HG03280 (cell line): Measurements from ENCODE around the gene PIGO.

Experiments used
- ATAC-seq: cut with Tn5 transposase; IDR thresholded peaks from one replicate; pipeline ENCODE4 v1.9.1; 2021; ENCODE audit warnings: mild to moderate bottlenecking, moderate library complexity; ENCODE audit not compliant: unreplicated experiment

The PIGO gene

DNA sequence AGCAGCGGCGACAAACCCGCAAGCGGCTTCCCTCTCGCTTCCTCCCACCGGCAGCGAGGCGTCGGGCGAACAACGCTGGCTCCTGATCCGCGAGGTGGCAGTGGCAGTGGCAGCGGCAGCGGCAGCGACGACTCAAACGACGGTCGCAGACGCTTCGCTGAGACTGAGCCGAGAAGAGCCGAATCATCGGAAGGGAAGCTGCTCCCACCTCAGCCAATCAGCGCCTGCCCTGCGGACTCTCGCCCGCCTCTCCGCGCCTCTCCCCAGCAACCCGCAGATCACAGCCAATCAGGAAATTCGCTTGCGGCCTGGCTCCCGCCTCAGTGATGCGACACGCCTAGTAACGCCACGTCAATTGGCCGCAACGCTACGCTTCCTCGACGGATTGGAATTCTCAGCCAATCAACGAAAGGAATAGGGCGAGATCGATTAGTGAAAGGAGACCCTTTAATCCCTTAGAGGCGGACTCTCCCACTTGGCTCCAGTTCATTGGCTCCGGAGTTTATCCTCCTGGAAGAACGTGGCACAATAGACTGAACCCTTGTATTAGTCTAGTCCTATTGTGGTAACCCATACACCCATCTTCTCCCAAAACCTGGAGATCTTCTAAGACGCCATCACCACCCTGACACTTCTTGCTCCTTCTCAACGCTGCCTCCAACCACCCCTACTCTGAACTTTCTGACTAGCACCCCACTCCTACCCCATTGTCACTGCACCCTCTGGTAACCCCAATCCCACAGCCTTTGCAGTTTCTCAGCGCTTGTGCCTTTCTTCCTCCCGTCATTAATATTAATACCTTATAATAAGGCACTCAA, 23.7 kb downstream of the PIGO start, which contains the start of gene VCP:
Gene VCP, minus strand, starts transcription at position 165 of the 818 bp plus-strand sequence. CDS start 272 bp downstream, outside the sequence.
- peak; percentile 85 for ATAC-seq

DNA sequence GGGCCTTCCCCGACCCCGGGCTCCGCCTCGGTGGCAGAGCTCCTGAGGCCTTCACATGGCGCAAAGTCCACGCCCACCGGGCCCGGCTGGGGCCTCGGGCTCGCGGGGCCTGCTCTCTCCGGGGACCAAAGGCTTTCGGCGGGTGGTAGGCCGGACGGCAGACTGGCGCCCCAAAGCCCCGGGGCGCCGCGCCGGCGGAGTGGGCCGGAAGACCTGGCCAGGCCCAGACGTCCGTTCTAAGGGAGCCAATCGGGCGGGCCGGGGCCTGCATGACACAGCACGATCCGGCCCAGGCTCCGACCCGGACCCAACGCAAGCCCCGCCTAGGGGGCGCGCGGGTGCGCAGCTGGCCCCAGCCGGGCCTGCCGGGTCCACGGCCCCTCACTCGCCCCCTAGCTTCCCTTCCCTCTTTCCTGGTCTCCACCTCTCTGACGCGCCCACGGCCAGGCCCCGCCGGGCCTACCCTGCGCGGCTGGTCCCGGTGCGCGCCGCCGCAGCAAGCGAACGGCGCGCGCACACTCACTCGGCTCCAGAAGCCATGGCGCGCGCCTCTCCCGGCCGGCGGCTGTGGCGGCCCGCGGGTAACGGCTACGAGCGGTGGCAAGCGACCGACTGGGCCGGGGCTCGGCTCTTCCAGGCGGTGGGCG, 24.5 kb downstream of the PIGO start:
- ATAC-seq: peak; percentile 52

DNA sequence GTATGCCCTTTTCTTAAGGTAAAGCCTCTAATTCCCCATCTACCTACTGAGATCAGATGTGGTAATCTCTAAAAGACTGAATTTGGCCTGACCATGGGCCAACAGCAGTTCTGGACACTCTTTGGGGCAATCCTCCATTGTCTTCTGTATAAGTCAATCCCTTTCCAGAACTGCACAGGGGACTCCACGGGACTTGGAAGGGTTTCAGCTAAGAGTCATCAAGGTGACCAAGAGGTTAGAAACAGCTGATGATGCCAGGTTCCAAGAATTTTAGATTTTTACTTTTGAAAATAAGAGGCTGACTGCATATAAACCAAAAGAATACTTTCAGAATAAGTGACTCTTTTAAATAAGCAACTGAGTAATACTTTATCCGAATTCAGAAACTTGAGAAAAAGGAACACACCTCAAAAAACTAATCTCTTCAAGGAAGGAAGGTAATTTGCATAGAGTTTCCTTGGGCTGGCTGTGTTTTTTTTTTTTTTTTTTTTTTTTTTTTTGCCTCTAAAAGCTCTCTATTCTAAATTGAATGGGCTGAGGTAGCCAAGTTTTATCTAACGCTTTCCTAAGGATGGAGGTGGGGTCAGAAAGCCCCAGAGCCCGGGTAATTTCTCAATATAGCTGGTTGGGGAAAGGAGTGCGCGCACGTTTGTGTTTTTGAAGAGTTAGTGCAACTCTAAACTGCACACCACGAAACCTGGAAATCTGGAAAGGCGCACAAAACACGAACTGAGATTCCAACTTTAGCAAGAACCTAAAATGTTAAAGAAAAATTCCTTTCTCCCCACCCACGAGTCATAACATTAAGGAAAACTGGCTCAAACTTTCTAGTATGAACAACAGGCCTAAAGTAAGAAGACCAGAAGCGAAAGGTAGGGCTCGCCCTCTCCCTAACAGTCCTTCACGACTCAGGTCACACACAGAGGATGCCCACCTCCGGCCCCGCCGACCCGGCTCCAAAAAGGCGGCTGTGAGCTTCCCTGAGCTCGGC, 25.3 kb downstream of the PIGO start:
- ATAC-seq: no peak

DNA sequence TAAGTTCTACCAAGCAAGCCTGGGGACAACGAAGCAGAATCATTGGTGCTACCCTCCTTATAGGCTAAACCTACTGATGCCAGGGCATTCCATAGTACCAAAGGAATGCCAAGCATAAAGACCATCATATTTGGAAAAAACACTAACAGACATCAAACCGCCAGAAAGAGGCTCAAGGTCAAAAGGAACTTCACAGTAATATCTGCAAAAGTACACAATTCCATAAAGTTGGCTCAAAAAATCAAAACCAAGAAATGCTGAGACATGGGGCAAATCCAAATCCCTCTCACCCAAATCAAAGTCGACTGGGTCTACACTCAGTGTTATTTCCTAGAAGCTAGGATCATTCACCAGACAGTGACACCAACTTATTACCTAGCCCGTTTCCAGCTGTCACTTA, 27.4 kb downstream of the PIGO start:
- no peak for ATAC-seq

DNA sequence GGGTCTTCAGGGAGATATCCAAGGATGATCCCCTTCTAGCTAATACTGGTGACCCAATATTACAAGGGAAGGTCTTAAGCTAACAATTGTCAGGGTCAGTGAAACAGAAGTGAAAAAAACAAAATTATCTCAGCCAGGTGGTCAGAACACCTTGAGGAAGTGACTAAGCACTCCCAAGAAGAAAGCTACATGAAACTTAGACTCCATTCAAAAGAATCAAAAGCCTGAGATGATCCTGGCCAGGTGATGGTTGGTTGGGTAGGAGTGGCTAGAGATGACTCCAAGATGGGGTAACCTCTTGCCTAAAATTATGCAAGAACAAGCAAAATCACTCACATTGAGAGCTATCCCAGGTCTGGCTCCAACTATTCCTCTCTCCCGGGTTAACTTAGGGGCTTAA, 29.3 kb downstream of the PIGO start:
- ATAC-seq: no peak

DNA sequence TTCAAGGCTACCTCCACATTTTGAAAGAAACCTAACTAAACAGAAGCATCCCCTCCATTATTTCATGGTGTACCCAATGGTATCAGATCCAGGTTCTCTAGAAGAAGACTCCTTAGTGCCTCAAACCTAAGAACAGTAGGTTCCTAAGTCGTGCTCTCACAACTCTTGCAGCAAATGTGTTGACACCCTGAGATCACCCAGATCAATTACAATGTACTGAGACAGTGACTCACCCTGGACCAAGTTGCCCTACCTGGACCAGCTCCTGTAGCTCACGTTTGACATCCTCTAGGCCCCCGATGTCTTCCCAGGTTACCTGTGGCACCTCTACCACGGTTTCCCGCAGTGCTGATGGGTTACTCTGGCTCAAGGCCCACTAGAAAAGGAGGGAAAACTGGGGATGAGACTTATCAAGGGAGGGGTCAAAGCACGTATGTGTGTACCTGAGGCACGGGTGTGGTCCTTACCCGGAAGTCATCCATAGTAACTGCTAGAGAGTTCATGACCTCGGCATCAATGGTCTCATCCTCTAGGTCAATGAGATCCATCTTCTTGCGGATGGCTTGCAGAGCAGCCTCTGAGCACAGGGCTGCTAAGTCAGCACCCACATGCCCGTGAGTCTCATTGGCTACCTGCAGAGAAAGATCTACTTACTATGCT, 35.7 kb downstream of the PIGO start:
- no peak for ATAC-seq

DNA sequence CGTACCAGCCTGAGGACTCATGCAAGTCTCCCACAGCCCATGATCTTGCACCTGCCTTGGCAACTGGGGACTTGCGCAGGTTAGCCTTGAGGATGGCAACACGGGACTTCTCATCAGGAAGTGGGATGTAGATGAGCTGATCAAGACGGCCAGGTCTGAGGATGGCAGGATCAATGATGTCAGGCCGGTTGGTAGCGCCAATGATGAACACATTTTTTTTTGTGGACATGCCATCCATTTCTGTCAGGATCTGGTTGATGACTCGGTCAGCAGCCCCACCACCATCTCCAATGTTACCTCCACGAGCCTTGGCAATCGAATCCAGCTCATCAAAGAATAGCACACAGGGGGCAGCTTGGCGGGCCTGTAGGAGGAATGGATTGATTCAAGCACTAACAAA, 37.0 kb downstream of the PIGO start:
- no peak for ATAC-seq

DNA sequence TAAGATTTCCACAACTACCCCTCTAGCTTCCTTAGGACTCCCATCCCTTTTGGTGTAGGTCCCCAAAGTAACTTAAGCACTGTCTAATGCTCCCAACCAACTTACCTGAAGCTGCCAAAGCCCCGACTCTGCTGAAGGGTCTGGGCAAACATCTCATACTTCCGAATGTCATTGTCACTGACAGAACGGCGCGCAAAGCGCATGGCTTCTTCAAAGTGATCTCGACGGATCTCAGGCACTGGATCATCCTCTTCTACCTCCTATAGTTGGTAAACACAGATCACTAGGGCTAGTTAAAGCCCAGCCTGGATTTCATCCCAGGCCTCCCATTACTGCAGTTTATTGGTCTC, 39.1 kb downstream of the PIGO start:
- ATAC-seq: no peak

DNA sequence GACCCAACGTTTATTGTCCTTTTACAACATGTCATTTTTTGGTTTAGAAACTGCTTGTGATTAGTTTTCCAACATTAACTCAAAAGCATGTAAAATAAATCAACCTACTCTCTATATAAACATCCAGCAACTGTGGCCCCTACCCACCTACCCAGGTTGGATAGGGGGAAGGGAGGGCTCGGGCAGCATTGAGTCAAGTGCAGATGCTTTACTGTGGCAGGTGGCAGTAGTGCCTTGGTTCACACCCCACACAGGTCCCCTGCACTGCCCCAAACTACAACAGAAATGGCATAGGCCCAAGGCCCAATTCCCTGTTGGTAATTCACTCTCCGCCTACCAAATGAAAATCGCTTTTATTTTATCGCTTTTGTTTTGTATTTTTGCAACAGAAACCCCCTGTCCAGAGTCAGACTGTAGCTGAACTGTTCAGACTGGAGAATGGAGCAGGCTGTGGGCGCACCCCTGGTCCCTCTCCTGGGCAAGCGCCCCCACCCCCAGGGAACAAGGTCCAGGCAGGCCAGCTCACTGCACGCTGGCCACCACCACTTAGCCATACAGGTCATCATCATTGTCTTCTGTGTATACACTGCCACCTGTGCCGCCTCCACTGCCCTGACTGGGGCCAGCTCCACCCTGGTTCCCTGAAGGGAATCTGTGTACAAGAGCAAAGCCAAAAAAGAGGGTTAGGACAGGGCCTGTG, 39.7 kb downstream of the PIGO start:
- ATAC-seq: no peak

DNA sequence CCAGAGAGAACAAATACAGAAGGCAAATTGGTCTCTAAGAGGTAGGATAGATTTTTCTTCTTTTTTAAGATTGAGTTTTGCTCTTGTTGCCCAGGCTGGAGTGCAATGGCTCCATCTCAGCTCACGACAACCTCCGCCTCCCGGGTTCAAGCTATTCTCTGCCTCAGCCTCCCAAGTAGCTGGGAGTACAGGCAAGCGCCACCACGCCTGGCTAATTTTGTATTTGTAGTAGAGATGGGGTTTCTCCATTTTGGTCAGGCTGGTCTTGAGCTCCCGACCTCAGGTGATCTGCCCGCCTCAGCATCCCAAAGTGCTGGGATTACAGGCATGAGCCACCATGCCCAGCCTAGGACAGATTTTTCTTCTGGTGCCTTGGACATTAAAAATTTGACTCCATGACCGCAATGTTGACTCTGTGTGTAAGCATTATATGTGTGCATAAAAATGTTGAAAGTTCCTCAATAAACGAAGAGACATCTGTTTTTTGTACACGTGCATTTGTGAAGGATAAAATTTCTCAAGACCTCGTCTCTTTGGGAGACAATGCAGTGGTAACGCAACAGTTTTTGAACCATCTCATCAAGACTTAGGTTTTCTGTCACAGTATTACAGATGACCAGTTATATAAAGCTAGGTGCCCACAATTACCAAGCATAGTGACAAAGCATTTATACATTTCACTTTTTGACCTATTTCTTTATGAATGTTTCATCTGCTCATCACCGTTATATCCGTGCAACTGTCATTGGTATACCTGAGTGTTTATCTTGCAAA, 41.3 kb downstream of the PIGO start:
- no peak for ATAC-seq

DNA sequence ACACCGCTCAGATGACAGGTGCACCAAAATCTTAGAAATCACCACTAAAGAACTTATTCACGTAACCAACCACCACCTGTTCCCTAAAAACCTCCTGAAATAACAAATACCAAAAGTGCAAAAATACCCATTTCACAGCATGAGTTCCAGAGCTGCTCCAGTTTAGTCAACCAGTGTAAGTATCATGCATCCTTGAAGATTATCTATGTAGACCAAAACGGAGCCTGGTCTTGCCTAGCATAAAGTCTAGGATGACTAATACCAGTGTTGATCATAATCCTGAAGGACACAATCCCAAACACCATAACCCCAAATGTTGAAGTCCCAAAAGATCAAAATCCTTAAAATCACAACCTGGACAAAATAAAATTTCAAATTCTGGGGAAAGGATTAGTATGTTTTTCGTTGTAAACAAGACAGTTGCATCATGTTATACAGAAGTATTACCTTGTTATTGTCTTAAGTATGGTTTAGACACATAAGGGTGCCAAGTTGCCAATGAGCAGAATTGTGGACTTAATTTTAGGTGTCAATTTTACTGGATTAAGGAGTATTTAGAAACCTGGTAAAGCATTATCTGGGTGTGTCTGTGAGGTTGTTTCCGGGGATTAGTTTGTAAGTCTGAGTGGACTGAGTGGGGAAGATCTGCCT, 42.1 kb downstream of the PIGO start:
- ATAC-seq: no peak

DNA sequence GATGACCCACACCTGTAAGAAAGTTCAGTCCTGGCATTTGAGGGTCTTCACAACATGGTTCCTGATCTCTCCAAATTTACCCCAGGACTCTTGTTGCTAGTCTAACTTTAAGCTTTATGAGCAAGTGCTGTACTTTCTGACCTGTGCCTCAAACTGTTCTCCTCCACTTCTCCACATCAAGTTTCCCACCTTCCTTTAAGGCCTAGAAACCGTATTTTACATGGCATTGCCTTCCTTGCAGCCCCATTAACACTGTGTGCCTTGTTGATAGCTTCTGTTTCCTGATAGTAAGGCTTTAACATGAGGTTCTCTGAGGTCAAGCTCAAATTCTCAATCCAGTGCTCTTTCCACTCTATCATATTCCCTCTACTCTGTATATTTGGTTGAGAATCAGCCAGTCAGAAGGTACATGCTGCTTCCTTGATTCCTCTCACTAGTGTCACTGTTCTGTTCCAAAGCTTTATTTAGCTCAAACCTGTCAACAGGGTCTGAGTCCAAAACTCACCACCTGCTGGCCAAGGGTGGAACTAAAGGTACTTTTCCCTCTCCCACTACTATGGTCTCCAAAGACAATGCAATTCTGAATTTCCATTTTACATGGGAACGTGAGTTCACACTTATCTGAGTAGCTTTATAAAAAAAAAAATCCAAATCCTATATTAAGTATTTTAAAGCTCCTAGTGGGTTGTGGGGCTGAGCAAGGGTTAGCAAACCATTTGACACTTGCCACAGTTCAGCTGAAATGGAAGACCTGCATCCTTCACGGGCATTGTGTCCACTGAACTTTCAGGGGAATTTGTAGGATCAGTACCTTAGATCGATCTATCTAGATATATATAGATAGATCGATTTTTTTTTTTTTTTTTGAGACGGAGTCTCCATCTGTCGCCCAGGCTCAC, 45.1 kb downstream of the PIGO start:
- ATAC-seq: no peak

DNA sequence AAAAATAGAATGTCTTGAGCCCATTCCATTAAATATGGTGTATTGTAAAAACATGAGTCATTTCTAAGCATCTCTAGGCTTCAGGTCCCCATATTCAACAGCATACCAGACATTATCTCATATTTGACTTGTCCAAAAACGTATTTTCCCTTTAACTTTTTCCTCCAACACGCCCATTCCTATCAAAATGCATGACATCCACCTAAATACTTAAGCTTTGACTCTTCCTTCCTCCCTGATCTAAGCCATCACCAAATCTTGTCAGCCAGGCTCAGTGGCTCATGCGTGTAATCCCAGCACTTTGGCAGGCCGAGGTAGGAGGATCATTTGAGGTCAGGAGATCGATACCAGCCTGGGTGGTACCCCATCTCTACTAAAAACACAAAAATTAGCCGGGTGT, 47.9 kb downstream of the PIGO start:
- no peak for ATAC-seq

DNA sequence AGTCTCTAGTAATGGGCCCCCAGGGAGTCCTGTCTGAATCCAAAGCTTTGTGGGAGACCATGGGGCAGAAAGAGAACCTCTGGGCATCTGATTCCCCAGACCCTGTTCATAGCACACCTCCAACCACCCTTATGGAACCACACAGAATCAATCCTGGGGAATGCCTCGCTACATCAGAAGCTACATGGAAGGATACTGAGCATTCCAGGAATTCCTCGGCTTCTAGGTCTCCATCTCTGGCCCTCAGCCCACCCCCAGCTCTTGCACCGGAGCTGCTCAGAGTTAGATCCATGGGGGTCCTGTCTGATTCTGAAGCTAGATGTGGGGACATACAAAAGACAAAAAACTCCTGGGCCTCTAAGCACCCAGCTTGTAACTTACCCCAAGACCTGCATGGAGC, 52.3 kb downstream of the PIGO start:
- ATAC-seq: no peak

DNA sequence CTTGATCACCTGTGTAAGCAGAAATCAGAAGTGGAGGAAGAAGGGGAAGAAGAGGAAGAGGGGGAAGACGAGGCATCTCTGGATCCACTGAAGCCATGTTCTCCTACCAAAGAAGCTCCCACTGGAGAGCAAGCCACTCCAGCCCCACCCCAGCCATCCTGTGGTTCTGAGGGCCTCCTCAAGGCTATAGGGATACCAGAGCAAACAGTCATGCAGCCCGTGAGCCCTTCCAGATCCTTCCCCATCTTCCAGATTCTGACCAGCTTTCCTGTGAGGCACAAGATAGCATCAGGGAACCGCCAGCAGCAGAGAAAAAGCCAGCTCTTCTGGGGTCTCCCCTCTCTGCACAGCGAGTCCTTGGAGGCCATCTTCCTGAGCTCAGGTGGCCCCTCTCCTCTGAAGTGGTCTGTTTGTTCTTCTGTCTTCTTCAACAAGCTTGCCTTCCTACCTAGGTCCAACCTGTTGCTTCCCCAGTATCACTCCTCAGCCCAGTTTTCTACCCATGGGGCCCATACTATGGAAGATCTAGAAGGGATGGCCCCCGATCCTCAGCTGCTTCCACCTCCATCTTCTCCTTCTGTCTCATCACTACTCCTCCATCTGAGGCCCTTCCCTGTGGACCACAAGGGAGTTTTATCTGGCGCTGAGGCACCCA, 53.4 kb downstream of the PIGO start:
- ATAC-seq: no peak

DNA sequence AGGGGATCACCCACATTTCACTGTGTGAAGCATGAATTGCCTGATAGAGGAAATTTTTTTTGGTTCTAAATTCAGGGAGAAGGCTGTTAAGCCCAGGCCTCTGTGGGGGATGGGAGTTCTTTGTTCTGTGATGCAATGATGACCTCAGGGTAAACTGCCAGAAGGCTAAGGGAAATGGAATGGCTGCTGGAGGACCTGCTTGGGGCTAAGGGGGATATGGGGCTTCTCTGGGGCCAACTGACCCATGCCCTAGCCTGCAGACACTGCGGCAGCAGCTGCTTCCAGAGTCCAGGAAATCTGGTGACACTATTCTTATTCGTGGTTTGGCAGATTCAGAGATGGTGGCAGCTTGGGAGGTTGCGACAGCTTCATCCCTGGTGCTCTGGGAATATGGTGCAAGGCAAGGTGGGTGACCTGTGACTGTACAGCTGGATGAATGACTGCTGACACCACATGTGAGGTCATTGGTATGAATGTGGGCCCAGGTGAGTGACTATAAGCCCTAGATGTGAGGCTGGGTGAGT, 54.2 kb downstream of the PIGO start:
- no peak for ATAC-seq
